ENCODE data around the gene PGLYRP1. TPM values are rescaled to one million over a fixed set of nuclear protein-coding genes. Genes with fewer than 3 reads are reported as not detected.

The PGLYRP1 gene
- total and polyA plus RNA-seq, 2 of the 4 experiments (the other 2 are of a cell fraction): not detected

- Histone ChIP-seq H2BK20ac (ENCODE audit: low read depth, low read length) (no peak overlapping the region), H3K36me3 (ENCODE audit: control insufficient read depth, insufficient read depth, low read length) (no peaks in the 10 kb centered on the region), H3K4me3 (ENCODE audit: insufficient read depth, low read depth, low read length) (no peak overlapping the region), H3K56ac (ENCODE audit: extremely low read depth, insufficient read depth, low read length) (no peak overlapping the region), H3K27ac (ENCODE audit: insufficient read depth, low read length) (no peak overlapping the region), H3K9ac (ENCODE audit: low read depth, low read length) (no peak overlapping the region), H3K79me1 (ENCODE audit: low read depth in 1 of 2, low read length in 2 of 2) (no peaks in the 10 kb centered on the region), H4K91ac (ENCODE audit: insufficient read depth, low read depth, low read length) (no peak overlapping the region), H3K4me2 (ENCODE audit: low read depth, low read length) (no peak overlapping the region), H2AK9ac (replicated peaks; ENCODE audit: low read depth, low read length, poor library complexity) (no peak overlapping the region), H3K14ac (replicated peaks; ENCODE audit: low read depth, low read length) (no peak overlapping the region), H3K9me3 (ENCODE audit: control insufficient read depth, insufficient read depth, low read length) (no peaks in the 10 kb centered on the region), H2AFZ (replicated peaks; ENCODE audit: low read length, poor library complexity) (no peak overlapping the region), H3K23ac (ENCODE audit: low read depth, low read length) (no peak overlapping the region), H4K8ac (ENCODE audit: low read depth in 2 of 2, low read length in 2 of 2) (no peak overlapping the region), H3K18ac (ENCODE audit: low read depth, low read length) (no peak overlapping the region), H2BK15ac (ENCODE audit: low read depth, low read length) (no peak overlapping the region), H4K20me1 (ENCODE audit: insufficient read depth, low read length) (no peaks in the 10 kb centered on the region), H3K9me1 (ENCODE audit: insufficient read depth, low read length) (no peaks in the 10 kb centered on the region), H2BK5ac (ENCODE audit: low read depth, low read length, poor library complexity, severe bottlenecking) (no peak overlapping the region), H2AK5ac (ENCODE audit: low read depth, low read length) (no peak overlapping the region), H2BK120ac (ENCODE audit: low read depth, low read length) (no peak overlapping the region), H3K27me3 (ENCODE audit: control insufficient read depth, insufficient read depth, low read length) (peaks cover 2% of the 10 kb centered on the region; the same call in 1 of the 2 replicates), H3K4me1 (ENCODE audit: control insufficient read depth, insufficient read depth, low read length) (no peaks in the 10 kb centered on the region), H4K5ac (ENCODE audit: low read depth, low read length) (no peak overlapping the region), H3K4ac (ENCODE audit: low read depth, low read length) (no peak overlapping the region)
- in situ Hi-C loops (cut with MboI; ENCODE audit: low sequenced_read_pairs) (loop anchor here (10.0 kb wide), 1 partner anchor 51 kb away; no protein-coding TSS in a partner anchor), intact Hi-C loops (cut with micrococcal nuclease) (no loop called here), dilution Hi-C loops (cut with HindIII; ENCODE audit: low sequenced_read_pairs, unreplicated experiment) (no loop called here)
- POLR2A ChIA-PET (ENCODE audit: unreplicated experiment): no interaction called here
- no peak for DNase-seq
- whole genome bisulfite sequencing, 2 experiments (ENCODE audit: extremely low coverage in 2 of 2, insufficient read length in 1 of 2): 0% methylated on average over 1 of the region's 11 CpGs; no CpG with 5 or more reads in 1 of the 2 experiments
- ATAC-seq (ENCODE audit: low read depth): no peak
- BruUV-seq (replicated peaks): no TSS peak
- CTCF ChIA-PET: interaction anchor here (1.3 kb wide), 1 partner anchor 54 kb away, joined by 3 read pairs; no protein-coding TSS in a partner anchor
- TF ChIP-seq, protein P1, sequence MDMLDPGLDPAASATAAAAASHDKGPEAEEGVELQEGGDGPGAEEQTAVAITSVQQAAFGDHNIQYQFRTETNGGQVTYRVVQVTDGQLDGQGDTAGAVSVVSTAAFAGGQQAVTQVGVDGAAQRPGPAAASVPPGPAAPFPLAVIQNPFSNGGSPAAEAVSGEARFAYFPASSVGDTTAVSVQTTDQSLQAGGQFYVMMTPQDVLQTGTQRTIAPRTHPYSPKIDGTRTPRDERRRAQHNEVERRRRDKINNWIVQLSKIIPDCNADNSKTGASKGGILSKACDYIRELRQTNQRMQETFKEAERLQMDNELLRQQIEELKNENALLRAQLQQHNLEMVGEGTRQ (IDR thresholded peaks at IDR 0.05; ENCODE audit: low read depth, low read length): no peak
- TF ChIP-seq RCOR1 (IDR thresholded peaks at IDR 0.05; ENCODE audit: insufficient replicate concordance, low read length): no peak
- TF ChIP-seq RFX5 (IDR thresholded peaks at IDR 0.05; ENCODE audit: low read depth, low read length): no peak
- no peak for TF ChIP-seq FOS (IDR thresholded peaks at IDR 0.05; ENCODE audit: low read depth, low read length)
- no peak for TF ChIP-seq MXI1 (IDR thresholded peaks at IDR 0.05; ENCODE audit: borderline replicate concordance, low read depth, low read length)
- no peak for TF ChIP-seq CEBPB (IDR thresholded peaks at IDR 0.05; ENCODE audit: low read depth, low read length)
- TF ChIP-seq, protein P2, sequence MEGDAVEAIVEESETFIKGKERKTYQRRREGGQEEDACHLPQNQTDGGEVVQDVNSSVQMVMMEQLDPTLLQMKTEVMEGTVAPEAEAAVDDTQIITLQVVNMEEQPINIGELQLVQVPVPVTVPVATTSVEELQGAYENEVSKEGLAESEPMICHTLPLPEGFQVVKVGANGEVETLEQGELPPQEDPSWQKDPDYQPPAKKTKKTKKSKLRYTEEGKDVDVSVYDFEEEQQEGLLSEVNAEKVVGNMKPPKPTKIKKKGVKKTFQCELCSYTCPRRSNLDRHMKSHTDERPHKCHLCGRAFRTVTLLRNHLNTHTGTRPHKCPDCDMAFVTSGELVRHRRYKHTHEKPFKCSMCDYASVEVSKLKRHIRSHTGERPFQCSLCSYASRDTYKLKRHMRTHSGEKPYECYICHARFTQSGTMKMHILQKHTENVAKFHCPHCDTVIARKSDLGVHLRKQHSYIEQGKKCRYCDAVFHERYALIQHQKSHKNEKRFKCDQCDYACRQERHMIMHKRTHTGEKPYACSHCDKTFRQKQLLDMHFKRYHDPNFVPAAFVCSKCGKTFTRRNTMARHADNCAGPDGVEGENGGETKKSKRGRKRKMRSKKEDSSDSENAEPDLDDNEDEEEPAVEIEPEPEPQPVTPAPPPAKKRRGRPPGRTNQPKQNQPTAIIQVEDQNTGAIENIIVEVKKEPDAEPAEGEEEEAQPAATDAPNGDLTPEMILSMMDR (conservative IDR thresholded peaks at IDR 0.05; ENCODE audit: low read depth, low read length): no peak
- TF ChIP-seq MAZ (IDR thresholded peaks at IDR 0.05; ENCODE audit: borderline replicate concordance, low read depth, low read length): no peak
- TF ChIP-seq, protein P3, sequence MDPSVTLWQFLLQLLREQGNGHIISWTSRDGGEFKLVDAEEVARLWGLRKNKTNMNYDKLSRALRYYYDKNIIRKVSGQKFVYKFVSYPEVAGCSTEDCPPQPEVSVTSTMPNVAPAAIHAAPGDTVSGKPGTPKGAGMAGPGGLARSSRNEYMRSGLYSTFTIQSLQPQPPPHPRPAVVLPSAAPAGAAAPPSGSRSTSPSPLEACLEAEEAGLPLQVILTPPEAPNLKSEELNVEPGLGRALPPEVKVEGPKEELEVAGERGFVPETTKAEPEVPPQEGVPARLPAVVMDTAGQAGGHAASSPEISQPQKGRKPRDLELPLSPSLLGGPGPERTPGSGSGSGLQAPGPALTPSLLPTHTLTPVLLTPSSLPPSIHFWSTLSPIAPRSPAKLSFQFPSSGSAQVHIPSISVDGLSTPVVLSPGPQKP (IDR thresholded peaks at IDR 0.05; ENCODE audit: borderline replicate concordance, low read depth, low read length): no peak
- TF ChIP-seq RAD21 (IDR thresholded peaks at IDR 0.05; ENCODE audit: low read length): no peak
- no peak for TF ChIP-seq CHD1 (IDR thresholded peaks at IDR 0.05; ENCODE audit: low read depth, low read length)
- TF ChIP-seq SMC3 (IDR thresholded peaks at IDR 0.05; ENCODE audit: low read depth, low read length): no peak
Observed at GRCh38 chr19:46023311-46023779, 492 bp upstream of the PGLYRP1 start.
